Measurements from ENCODE around the gene ACMSD. TPM values are rescaled to one million over a fixed set of nuclear protein-coding genes. Genes with fewer than 3 reads are reported as not detected.
A peak's percentile ranks its signal among the peaks of the same experiment; 100 is the strongest.

Gene ACMSD
- total and polyA plus RNA-seq, 9 of the 15 experiments (the other 6 are each of a cell fraction or from before 2014, with no cell fraction given), result not detected

DNA sequence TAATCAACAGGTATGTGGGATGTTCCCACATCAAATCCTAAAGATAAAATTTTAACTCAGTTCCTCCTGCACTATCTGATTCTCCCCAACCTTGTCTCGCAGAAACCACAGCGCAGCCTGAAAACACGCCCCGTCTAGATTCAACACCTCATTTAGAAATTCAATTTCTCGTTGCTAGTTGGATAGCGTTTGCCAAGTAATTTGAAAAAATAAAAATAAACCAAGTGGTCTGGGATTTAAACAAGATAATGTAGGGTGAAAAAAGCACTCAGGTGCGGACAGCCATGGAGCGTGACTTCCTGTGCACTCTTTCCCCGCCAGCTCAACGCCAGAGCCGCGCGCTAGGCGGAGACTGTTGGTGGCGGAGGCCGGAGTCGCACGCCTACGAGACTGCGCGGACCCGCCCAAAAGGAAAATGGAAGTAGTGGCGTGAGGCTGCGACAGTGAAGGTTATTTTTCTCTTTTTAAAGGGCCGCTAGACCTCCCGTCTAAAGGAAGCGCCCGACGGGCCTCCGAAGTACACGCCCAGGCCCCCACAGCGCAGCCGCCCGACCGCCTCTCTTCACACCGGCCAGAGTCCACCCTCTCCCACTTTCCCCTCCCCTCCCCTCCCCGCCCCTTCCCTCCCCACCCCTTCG is 79.6 kb downstream of the ACMSD start (continued):
- TF ChIP-seq, protein P1, sequence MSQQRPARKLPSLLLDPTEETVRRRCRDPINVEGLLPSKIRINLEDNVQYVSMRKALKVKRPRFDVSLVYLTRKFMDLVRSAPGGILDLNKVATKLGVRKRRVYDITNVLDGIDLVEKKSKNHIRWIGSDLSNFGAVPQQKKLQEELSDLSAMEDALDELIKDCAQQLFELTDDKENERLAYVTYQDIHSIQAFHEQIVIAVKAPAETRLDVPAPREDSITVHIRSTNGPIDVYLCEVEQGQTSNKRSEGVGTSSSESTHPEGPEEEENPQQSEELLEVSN (IDR thresholded peaks at IDR 0.05; ENCODE audit: borderline replicate concordance in 1 of 2, extremely low read depth in 1 of 2, insufficient read depth in 1 of 2, insufficient read length in 1 of 2, low read depth in 1 of 2, low read length in 1 of 2, poor library complexity in 1 of 2, severe bottlenecking in 1 of 2), result peak in 1 of 2 experiments; percentile 82
- no peak for TF ChIP-seq PTRF (tag; IDR thresholded peaks at IDR 0.05)
- no peak for TF ChIP-seq RBM39 (optimal IDR thresholded peaks at IDR 0.05; ENCODE audit: low read depth, low read length)
- 0 out of 2 replicates have a peak, but pooled peaks have one; percentile 24 for TF ChIP-seq ZNF644 (tag; IDR thresholded peaks at IDR 0.05; ENCODE audit: low read depth)
- TF ChIP-seq, protein P2, sequence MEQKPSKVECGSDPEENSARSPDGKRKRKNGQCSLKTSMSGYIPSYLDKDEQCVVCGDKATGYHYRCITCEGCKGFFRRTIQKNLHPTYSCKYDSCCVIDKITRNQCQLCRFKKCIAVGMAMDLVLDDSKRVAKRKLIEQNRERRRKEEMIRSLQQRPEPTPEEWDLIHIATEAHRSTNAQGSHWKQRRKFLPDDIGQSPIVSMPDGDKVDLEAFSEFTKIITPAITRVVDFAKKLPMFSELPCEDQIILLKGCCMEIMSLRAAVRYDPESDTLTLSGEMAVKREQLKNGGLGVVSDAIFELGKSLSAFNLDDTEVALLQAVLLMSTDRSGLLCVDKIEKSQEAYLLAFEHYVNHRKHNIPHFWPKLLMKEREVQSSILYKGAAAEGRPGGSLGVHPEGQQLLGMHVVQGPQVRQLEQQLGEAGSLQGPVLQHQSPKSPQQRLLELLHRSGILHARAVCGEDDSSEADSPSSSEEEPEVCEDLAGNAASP (IDR thresholded peaks at IDR 0.05), result no peak
- TF ChIP-seq KAT7 (CRISPR knock-in tag; IDR thresholded peaks at IDR 0.05; ENCODE audit: borderline replicate concordance), result no peak; the same call in 1 of the 2 replicates
- no peak for TF ChIP-seq ZNF354B (CRISPR knock-in tag; IDR thresholded peaks at IDR 0.05)
- no peak for TF ChIP-seq MECOM (CRISPR knock-in tag; IDR thresholded peaks at IDR 0.05)
- no peak for TF ChIP-seq PTBP1 (IDR thresholded peaks at IDR 0.05; ENCODE audit: low read depth, low read length)
- TF ChIP-seq, protein P3, sequence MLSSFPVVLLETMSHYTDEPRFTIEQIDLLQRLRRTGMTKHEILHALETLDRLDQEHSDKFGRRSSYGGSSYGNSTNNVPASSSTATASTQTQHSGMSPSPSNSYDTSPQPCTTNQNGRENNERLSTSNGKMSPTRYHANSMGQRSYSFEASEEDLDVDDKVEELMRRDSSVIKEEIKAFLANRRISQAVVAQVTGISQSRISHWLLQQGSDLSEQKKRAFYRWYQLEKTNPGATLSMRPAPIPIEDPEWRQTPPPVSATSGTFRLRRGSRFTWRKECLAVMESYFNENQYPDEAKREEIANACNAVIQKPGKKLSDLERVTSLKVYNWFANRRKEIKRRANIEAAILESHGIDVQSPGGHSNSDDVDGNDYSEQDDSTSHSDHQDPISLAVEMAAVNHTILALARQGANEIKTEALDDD (IDR thresholded peaks at IDR 0.05), result no peak
- TF ChIP-seq EGR1 (conservative IDR thresholded peaks at IDR 0.05), result peak; percentile 58
- TF ChIP-seq, protein P4, sequence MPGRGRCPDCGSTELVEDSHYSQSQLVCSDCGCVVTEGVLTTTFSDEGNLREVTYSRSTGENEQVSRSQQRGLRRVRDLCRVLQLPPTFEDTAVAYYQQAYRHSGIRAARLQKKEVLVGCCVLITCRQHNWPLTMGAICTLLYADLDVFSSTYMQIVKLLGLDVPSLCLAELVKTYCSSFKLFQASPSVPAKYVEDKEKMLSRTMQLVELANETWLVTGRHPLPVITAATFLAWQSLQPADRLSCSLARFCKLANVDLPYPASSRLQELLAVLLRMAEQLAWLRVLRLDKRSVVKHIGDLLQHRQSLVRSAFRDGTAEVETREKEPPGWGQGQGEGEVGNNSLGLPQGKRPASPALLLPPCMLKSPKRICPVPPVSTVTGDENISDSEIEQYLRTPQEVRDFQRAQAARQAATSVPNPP (IDR thresholded peaks at IDR 0.05; ENCODE audit: borderline replicate concordance, insufficient read depth, insufficient read length), result no peak
- no peak for TF ChIP-seq ZNF23 (CRISPR knock-in tag; IDR thresholded peaks at IDR 0.05)
- no peak for TF ChIP-seq MTA1 (IDR thresholded peaks at IDR 0.05; ENCODE audit: borderline replicate concordance)
- TF ChIP-seq, protein P5, sequence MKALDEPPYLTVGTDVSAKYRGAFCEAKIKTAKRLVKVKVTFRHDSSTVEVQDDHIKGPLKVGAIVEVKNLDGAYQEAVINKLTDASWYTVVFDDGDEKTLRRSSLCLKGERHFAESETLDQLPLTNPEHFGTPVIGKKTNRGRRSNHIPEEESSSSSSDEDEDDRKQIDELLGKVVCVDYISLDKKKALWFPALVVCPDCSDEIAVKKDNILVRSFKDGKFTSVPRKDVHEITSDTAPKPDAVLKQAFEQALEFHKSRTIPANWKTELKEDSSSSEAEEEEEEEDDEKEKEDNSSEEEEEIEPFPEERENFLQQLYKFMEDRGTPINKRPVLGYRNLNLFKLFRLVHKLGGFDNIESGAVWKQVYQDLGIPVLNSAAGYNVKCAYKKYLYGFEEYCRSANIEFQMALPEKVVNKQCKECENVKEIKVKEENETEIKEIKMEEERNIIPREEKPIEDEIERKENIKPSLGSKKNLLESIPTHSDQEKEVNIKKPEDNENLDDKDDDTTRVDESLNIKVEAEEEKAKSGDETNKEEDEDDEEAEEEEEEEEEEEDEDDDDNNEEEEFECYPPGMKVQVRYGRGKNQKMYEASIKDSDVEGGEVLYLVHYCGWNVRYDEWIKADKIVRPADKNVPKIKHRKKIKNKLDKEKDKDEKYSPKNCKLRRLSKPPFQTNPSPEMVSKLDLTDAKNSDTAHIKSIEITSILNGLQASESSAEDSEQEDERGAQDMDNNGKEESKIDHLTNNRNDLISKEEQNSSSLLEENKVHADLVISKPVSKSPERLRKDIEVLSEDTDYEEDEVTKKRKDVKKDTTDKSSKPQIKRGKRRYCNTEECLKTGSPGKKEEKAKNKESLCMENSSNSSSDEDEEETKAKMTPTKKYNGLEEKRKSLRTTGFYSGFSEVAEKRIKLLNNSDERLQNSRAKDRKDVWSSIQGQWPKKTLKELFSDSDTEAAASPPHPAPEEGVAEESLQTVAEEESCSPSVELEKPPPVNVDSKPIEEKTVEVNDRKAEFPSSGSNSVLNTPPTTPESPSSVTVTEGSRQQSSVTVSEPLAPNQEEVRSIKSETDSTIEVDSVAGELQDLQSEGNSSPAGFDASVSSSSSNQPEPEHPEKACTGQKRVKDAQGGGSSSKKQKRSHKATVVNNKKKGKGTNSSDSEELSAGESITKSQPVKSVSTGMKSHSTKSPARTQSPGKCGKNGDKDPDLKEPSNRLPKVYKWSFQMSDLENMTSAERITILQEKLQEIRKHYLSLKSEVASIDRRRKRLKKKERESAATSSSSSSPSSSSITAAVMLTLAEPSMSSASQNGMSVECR (CRISPR knock-in tag; IDR thresholded peaks at IDR 0.05), result peak; percentile 43; the same call in 1 of the 2 replicates
- TF ChIP-seq TAF9B (IDR thresholded peaks at IDR 0.05; ENCODE audit: partially characterized antibody), result peak; percentile 65
- TF ChIP-seq PHF8 (IDR thresholded peaks at IDR 0.05; ENCODE audit: borderline replicate concordance, low read length), result peak; percentile 65
- no peak for TF ChIP-seq CREBBP (IDR thresholded peaks at IDR 0.05; ENCODE audit: low read depth, low read length)
- no peak for TF ChIP-seq BRF1 (IDR thresholded peaks at IDR 0.05; ENCODE audit: borderline replicate concordance, extremely low read depth, insufficient read length)
